VCaP (cell line): ENCODE results near the gene ADAM15.

Source experiments
- H3K27ac ChIP-seq: fragments of 450-650 bp; 2 replicates; pipeline ENCODE4 v1.5.1; 2017
- TF ChIP-seq, protein P1 (sequence below): fragments of 450-650 bp; conservative IDR thresholded peaks from 2 replicates; pipeline ENCODE4 v1.5.1; 2017; ENCODE audit warnings: mild to moderate bottlenecking, moderate library complexity

ADAM15 gene

DNA sequence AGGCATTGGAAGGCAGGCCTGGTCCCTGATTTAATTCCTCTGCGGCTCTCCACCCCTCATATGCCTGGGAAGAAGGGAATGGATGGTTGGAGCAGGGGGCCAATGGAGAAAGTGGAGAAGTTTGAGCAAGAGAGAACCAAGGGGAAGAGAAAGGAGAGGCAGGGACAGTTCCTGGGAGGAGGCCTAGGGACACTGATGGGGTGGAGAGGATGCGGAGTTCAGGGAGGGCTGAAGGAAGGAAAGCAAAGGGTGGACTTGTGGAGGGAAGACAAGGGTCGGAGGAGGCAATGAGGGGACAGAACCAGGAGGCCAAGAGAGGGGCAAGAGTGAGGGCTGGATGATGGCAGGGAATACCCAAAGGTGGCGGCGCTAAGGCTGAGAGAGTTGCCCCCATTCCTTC is 41.4 kb upstream of the ADAM15 start:
- H3K27ac ChIP-seq: peak overlapping the region; percentile 100
- TF ChIP-seq, protein P1, sequence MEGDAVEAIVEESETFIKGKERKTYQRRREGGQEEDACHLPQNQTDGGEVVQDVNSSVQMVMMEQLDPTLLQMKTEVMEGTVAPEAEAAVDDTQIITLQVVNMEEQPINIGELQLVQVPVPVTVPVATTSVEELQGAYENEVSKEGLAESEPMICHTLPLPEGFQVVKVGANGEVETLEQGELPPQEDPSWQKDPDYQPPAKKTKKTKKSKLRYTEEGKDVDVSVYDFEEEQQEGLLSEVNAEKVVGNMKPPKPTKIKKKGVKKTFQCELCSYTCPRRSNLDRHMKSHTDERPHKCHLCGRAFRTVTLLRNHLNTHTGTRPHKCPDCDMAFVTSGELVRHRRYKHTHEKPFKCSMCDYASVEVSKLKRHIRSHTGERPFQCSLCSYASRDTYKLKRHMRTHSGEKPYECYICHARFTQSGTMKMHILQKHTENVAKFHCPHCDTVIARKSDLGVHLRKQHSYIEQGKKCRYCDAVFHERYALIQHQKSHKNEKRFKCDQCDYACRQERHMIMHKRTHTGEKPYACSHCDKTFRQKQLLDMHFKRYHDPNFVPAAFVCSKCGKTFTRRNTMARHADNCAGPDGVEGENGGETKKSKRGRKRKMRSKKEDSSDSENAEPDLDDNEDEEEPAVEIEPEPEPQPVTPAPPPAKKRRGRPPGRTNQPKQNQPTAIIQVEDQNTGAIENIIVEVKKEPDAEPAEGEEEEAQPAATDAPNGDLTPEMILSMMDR: no peak

DNA sequence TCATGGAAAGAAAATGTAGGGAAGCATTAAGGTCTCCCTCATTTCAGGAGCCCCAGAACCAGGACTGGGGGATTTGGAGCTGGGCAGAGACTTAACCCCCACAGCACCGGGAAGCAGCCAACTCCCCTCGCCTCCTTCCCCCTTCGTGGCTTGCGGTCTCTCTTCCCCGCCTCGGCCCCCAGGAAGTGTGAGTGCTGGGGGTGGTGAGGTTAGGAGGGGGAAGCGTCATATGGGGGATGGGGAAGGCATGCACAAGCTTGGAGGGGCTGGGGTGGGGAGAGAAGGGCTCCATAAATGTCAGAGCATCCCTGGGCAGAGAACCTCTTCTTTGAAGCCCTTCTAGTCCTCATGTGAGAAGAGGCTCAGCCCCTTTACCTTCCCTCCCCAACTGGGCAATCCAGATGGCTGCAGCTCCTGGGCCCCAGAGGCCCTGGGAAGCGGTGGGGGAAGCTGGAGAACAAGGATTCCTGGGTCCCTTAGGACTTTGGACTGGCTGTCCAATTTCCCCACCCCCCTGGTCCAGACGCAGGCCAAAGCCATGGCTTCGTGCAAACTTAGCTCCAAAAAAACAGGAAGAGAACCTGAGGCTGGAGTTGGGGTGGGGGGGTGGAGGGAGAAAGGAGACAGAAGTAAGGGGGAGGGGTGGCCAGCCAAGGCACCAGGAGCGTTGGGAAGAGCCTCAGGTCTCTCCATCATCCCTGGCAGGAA is 40.8 kb upstream of the ADAM15 start:
- peak overlapping the region; percentile 100 for H3K27ac ChIP-seq
- TF ChIP-seq, protein P1: no peak

DNA sequence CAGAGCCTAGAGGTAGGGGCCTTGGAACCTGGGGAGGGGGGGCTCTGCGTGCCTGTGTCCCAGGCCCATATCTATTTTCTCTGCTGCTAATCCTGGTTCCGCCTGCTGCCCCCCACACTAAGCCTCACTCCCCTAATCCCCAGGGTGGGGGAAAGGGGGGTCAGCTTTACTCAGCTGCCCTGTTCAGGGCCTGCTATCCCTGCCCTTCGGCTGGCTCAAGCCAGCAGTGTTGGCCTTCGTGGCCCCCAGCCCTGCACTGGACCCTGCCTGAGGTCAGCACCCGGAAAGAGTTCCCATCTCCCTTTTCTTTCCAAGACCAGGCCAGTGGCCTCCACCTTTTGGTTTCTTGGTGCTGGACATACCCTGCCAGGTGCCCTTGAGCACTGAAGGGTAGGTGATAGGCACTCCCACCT is 40.1 kb upstream of the ADAM15 start:
- TF ChIP-seq, protein P1: no peak
- peak overlapping the region; percentile 100 for H3K27ac ChIP-seq

DNA sequence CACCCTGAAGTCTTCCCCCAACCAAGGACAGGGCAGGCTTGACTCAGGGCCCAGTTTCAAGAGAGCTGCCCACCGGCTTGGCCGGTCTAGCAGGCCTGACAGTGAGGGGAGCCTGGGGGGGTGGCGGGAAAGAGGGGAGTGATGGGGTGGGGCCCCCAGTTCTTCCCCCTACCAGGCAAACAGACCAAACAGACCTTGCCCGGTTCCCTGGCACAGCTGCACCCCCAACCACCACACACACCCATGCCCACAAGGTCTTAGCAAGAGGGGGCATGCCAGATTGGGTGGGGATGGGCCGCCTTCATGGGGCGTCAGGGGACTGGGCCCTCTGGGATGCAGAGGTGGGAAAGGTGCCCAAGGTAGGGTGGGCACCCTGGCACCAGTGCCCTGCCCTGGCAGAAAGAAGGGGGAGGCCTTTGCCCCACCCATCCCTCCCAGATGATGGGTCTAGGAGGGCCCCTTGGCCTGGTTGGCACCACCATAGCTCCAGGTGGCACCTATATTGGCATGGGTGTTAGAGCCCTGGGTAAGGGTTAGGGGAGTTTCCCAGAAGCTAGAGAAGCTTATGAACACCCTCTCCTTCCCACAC is 39.6 kb upstream of the ADAM15 start:
- peak overlapping the region; percentile 100 for H3K27ac ChIP-seq
- TF ChIP-seq, protein P1: no peak

DNA sequence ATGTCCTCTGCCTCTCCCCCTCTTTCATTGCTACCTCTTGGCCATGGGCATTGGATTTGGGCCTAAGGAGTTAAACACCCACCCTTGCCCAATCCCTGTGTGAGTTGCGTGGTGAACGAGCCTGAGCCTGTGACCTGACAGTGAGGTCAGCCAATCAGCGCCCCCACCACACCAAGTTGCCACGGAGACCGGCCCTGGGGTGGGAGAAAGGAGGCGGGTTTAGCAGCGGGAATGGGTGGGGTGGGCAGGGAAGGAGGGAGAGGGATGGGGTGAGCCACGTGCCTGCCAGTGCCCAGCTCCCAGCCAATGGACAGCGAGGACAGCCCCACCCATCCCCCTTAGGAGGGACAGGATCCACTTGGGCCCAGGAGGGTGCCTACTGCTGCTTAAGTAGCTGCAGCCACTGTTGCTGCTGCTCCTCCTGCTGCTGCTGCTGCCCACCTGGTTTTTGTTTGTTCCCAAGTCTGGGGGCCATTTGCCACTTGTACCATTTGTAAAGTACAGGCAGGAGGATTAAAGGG is 39.0 kb upstream of the ADAM15 start:
- TF ChIP-seq, protein P1: no peak
- H3K27ac ChIP-seq: peak overlapping the region; percentile 100

DNA sequence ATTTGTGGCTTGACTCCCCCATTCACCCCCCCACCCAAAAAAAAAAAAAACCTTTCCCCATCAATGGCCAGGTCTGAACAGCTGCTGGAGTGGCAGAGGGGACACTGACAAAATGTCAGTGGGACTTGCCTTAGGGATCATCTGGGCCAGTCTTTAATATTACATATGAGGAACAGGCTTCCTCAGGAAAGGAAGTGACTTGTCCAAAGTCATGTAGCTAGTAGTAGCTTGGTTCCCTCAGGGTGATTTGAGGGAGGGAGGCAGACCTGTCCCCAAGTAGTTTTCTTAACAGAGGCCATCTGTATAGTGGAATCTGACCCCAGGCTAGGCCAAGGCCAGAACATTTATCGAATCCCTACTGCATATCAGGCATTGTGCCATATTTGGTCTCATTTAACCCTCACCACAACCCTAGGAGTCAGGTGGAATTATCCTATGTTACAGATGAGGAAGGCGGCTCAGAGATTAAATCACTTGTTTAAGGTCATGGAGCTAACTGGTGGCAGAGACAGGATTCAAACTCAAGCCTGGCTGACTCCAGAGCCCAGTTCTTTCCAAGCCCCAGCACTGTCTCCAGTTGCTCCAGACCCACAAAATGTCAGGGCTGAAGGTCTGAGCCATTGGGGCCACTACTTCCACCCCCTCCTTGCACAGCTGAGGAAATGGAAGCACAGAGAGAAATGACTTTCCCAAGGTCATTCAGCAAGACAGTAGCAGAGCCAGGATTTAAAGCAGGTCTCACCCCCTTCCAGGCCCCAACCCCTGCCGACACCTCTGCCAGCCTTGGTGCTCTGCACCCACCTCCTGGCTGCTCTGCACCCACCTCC is 38.1 kb upstream of the ADAM15 start:
- TF ChIP-seq, protein P1: no peak
- H3K27ac ChIP-seq: peak overlapping the region; percentile 100

DNA sequence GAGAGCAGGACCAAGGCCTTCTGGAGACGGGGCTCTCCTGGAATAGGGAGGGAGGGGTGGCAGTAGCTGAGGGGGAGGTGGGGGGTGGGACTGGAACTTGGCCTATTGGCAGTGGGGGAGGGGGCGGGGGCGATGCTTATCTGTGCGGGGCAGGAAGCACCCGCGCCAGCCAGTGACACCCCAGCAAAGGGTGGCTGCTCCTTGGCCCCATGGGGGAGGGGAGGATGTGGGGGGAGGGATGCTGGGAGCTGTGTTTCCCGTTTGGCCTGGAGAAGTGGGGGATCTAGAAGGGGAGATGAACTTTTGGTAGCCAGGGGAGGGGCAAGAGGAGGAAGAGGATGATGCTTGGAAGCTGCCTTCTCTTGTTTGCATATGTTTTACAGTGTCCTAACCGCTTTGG is 37.5 kb upstream of the ADAM15 start:
- H3K27ac ChIP-seq: peak overlapping the region; percentile 100
- TF ChIP-seq, protein P1: no peak
